Gastroesophageal sphincter (tissue), 3 donors: ENCODE measurements around the gene SPEN.

Source experiments
- CTCF ChIP-seq, 4 experiments: fragments of 200-600 bp in 2 of 4; fragments of 450-650 bp in 2 of 4; sonication (generic) in 1 of 4; IDR thresholded peaks; one replicate each; pipeline ENCODE4 v1.5.1; 2017 to 2019; ENCODE audit warnings: antibody characterized with exemption in 4 of 4, mild to moderate bottlenecking in 2 of 4, moderate library complexity in 2 of 4
- EP300 ChIP-seq: sonication (generic); formaldehyde crosslinking; IDR thresholded peaks from one replicate; pipeline ENCODE4 v1.6.1; 2017; ENCODE audit warnings: antibody characterized with exemption, mild to moderate bottlenecking
- POLR2A ChIP-seq, 2 donors: fragments of 450-650 bp; IDR thresholded peaks; one replicate each; pipeline ENCODE4 v1.6.1; 2017; ENCODE audit warnings: antibody characterized with exemption in 2 of 2, mild to moderate bottlenecking in 2 of 2, moderate library complexity in 1 of 2
- POLR2AphosphoS5 ChIP-seq: sonication (generic); formaldehyde crosslinking; IDR thresholded peaks from one replicate; pipeline ENCODE4 v1.6.1; 2017; ENCODE audit warnings: antibody characterized with exemption

GRCh38 chr1:15973772-15974171 lies 126.3 kb downstream of the SPEN start:
- TF ChIP-seq CTCF (IDR thresholded peaks at IDR 0.05), result no peak
- no peak for TF ChIP-seq POLR2AphosphoS5
- TF ChIP-seq EP300, result no peak
- no peak for TF ChIP-seq POLR2A (IDR thresholded peaks at IDR 0.05)
